ENCODE measurements around the gene TRPV2. TPM values are rescaled to one million over a fixed set of nuclear protein-coding genes. Genes with fewer than 3 reads are reported as not detected.
"Not testable (repeated sequence)": the region's sequence is repeated elsewhere in the genome, so short reads cannot be mapped to it uniquely, and the experiment has no call there.

TRPV2 gene
- total and polyA plus RNA-seq, 5 donors, result 5.2 to 19.6 (median 10.0) TPM

DNA sequence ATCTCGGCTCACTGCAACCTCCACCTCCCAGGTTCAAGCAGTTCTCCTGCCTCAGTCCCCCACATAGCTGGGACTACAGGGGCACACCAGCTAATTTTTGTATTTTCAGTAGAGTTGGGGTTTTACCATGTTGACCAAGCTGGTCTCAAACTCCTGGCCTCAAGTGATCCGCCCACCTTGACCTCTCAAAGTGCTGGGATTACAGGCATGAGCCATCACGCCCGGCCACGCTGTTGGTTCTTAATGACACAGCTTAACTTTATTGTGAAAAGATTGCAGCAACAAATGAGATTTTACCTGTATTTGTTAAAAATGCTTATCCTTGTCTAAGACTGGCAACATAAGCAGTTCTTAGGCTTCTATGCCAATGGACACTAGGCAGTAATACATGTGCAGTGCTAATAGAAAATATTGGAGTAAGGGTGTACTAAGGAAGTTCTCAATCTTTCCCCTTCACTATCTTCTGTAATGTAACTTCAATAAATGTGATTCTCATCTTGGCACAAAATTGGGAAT lies 31.5 kb upstream of the TRPV2 start:
- Histone ChIP-seq H3K9me3 (ENCODE audit: control insufficient read depth, low read length) (no peaks in the 10 kb centered on the region), H3K4me3 (ENCODE audit: low read length) (no peak overlapping the region), H3K27ac (ENCODE audit: low read length) (no peak overlapping the region), H3K27me3 (ENCODE audit: control insufficient read depth, insufficient read depth) (no peaks in the 10 kb centered on the region), H3K4me1 (ENCODE audit: control insufficient read depth, insufficient read depth, low read length) (no peaks in the 10 kb centered on the region)
- WGBS, result 87% methylated on average over 5 of the region's 5 CpGs
- DNase-seq (no peak), ATAC-seq (no peak)
- intact Hi-C loops (cut with DNase I), result no loop called here

DNA sequence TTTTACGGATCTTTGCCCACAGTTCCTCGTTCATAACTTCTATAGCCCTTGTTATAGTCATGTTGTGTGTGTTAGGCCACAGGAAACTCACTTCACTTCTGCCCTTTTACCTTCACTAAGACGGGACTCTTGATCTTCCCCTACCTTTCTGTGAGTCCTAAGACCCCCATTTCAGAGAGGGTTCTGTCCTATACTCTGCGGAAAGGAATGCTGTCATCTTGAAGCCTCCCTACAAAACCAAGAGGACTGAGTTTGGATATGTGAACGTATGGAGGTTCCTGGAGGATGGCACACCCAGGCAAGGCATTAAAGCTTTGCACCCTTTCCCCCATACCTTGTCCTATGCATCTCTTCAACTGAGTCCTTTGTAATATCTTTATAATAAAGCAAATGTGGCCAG lies 30.8 kb upstream of the TRPV2 start:
- Histone ChIP-seq H3K4me1 (ENCODE audit: control insufficient read depth, insufficient read depth, low read length) (no peaks in the 10 kb centered on the region), H3K27me3 (ENCODE audit: control insufficient read depth, insufficient read depth) (no peaks in the 10 kb centered on the region), H3K27ac (ENCODE audit: low read length) (no peak overlapping the region), H3K4me3 (ENCODE audit: low read length) (no peak overlapping the region), H3K9me3 (ENCODE audit: control insufficient read depth, low read length) (no peaks in the 10 kb centered on the region)
- ATAC-seq (no peak), DNase-seq (no peak)
- intact Hi-C loops (cut with DNase I), result no loop called here
- 75% methylated on average over 5 of the region's 5 CpGs for WGBS

DNA sequence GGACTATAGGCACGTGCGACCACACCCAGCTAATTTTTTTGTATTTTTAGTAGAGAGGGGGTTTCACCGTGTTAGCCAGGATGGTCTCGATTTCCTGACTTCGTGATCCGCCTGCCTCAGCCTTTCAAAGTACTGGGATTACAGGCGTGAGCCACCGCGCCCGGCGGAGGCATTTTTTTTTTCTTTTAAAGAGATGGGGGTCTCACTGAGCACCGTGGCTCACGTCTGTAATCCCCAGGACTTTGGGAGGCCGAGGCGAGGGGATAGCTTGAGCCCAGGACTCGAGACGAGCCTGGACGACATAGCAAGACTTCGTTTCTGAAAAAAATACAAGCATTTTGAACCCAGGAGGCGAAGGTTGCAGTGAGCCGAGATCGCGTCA lies 29.3 kb upstream of the TRPV2 start:
- H3K4me1 ChIP-seq (ENCODE audit: control insufficient read depth, insufficient read depth, low read length); H3K27me3 ChIP-seq (ENCODE audit: control insufficient read depth, insufficient read depth); H3K27ac ChIP-seq (ENCODE audit: low read length); intact Hi-C loops (cut with DNase I); H3K9me3 ChIP-seq (ENCODE audit: control insufficient read depth, low read length); DNase-seq; ATAC-seq: not testable (repeated sequence)
- WGBS, result 49% methylated on average over 23 of the region's 23 CpGs
- H3K4me3 ChIP-seq (ENCODE audit: low read length), result peak overlapping the region; percentile 69

GRCh38 chr17:16391451-16391850 lies 23.9 kb upstream of the TRPV2 start:
- DNase-seq (no peak), ATAC-seq (no peak)
- Histone ChIP-seq H3K4me3 (ENCODE audit: low read length) (no peak overlapping the region), H3K27me3 (ENCODE audit: control insufficient read depth, insufficient read depth) (no peaks in the 10 kb centered on the region), H3K27ac (ENCODE audit: low read length) (no peak overlapping the region), H3K9me3 (ENCODE audit: control insufficient read depth, low read length) (no peaks in the 10 kb centered on the region), H3K4me1 (ENCODE audit: control insufficient read depth, insufficient read depth, low read length) (peaks cover 2% of the 10 kb centered on the region)
- WGBS, result 93% methylated on average over 13 of the region's 13 CpGs
- intact Hi-C loops (cut with DNase I), result no loop called here

GRCh38 chr17:16392491-16392890 lies 22.9 kb upstream of the TRPV2 start:
- ATAC-seq; H3K27ac ChIP-seq (ENCODE audit: low read length); DNase-seq; H3K4me3 ChIP-seq (ENCODE audit: low read length); intact Hi-C loops (cut with DNase I); H3K27me3 ChIP-seq (ENCODE audit: control insufficient read depth, insufficient read depth); H3K9me3 ChIP-seq (ENCODE audit: control insufficient read depth, low read length); H3K4me1 ChIP-seq (ENCODE audit: control insufficient read depth, insufficient read depth, low read length): not testable (repeated sequence)
- 87% methylated on average over 11 of the region's 11 CpGs for WGBS

- ATAC-seq (peak; percentile 86 to 95), DNase-seq (peak; percentile 60 to 80 (median 73))
- H3K27me3 ChIP-seq (ENCODE audit: control insufficient read depth, insufficient read depth); H3K4me1 ChIP-seq (ENCODE audit: control insufficient read depth, insufficient read depth, low read length); intact Hi-C loops (cut with DNase I); H3K9me3 ChIP-seq (ENCODE audit: control insufficient read depth, low read length); H3K4me3 ChIP-seq (ENCODE audit: low read length): not testable (repeated sequence)
- 57% methylated on average over 4 of the region's 4 CpGs for WGBS
- H3K27ac ChIP-seq (ENCODE audit: low read length), result peak overlapping the region; percentile 82
Observed at GRCh38 chr17:16395887-16396286, 19.5 kb upstream of the TRPV2 start.

- peak; percentile 39 to 58 for ATAC-seq
- H3K4me3 ChIP-seq (ENCODE audit: low read length); DNase-seq; H3K27me3 ChIP-seq (ENCODE audit: control insufficient read depth, insufficient read depth); H3K9me3 ChIP-seq (ENCODE audit: control insufficient read depth, low read length); H3K27ac ChIP-seq (ENCODE audit: low read length); H3K4me1 ChIP-seq (ENCODE audit: control insufficient read depth, insufficient read depth, low read length); intact Hi-C loops (cut with DNase I): not testable (repeated sequence)
- WGBS, result 35% methylated on average over 2 of the region's 2 CpGs
Observed at GRCh38 chr17:16396693-16397092, 18.7 kb upstream of the TRPV2 start.

GRCh38 chr17:16398270-16399267 lies 16.8 kb upstream of the TRPV2 start:
- 58% methylated on average over 9 of the region's 9 CpGs for WGBS
- Histone ChIP-seq H3K27me3 (ENCODE audit: control insufficient read depth, insufficient read depth) (no peaks in the 10 kb centered on the region), H3K4me1 (ENCODE audit: control insufficient read depth, insufficient read depth, low read length) (peaks cover 2% of the 10 kb centered on the region), H3K9me3 (ENCODE audit: control insufficient read depth, low read length) (no peaks in the 10 kb centered on the region), H3K4me3 (ENCODE audit: low read length) (no peak overlapping the region), H3K27ac (ENCODE audit: low read length) (no peak overlapping the region)
- no peak for ATAC-seq
- intact Hi-C loops (cut with DNase I), result no loop called here
- no peak for DNase-seq

GRCh38 chr17:16403847-16404246 lies 11.5 kb upstream of the TRPV2 start:
- DNase-seq, result not testable (repeated sequence)

DNA sequence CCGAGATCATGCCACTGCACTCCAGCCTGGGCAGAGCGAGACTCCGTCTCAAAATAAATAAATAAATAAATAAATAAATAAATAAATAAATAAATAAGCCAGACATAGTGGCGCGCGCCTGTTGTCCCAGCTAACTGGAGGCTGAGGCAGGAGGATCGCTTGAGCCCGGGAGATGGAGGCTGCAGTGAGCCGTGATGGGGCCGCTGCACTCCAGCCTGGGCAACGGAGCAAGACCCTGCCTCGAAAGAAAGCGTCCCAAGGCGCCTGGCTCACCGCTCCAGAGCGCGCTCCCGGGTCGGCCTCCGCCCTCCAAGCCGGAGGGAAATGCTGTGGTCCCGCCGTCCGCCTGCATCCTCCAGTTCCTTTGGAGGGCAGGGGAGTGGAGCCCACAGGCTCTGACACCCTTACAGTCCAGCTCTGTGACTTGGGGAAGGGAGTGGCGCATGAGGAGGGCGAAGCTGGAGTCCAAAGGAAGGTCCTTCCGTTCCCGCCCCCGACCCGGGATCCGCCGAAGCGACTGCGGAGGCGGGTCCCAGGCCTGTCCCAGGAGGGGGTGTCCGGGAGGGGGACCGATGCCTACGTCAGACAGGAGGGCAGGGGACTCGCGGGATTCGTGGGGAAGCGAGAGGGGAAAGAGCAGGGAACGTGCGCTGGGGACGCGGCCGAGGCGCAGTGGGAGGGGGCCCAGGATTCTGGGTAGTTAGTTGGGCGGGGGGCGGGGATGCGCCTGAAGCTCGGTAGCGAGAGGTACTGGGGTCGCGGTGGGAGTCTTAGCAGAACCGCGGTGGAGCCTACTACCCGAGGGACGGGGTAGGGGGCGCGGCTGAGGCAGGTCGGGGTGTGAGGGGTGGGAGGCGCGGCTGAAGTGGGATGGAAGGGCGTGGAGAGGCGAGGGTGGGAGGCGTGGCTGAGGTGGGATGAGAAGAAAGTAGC lies 8.4 kb upstream of the TRPV2 start:
- Histone ChIP-seq H3K9me3 (ENCODE audit: control insufficient read depth, low read length) (no peaks in the 10 kb centered on the region), H3K27me3 (ENCODE audit: control insufficient read depth, insufficient read depth) (no peaks in the 10 kb centered on the region), H3K4me1 (ENCODE audit: control insufficient read depth, insufficient read depth, low read length) (peaks cover 3% of the 10 kb centered on the region), H3K27ac (ENCODE audit: low read length) (peak overlapping the region; percentile 46), H3K4me3 (ENCODE audit: low read length) (peak overlapping the region; percentile 31)
- intact Hi-C loops (cut with DNase I), result no loop called here
- DNase-seq, result peak; percentile 73 to 86 (median 85)
- peak; percentile 84 to 91 for ATAC-seq
- WGBS, result 6% methylated on average over 67 of the region's 67 CpGs

More at GRCh38 chr17:16403847-16404246, 11.5 kb upstream of the TRPV2 start:
- H3K4me1 ChIP-seq (ENCODE audit: control insufficient read depth, insufficient read depth, low read length); H3K27ac ChIP-seq (ENCODE audit: low read length); H3K4me3 ChIP-seq (ENCODE audit: low read length); ATAC-seq; H3K9me3 ChIP-seq (ENCODE audit: control insufficient read depth, low read length); H3K27me3 ChIP-seq (ENCODE audit: control insufficient read depth, insufficient read depth); intact Hi-C loops (cut with DNase I): not testable (repeated sequence)
- WGBS, result 92% methylated on average over 9 of the region's 9 CpGs

Data from right cardiac atrium (tissue), 5 donors.